ENCODE data around the gene TBXAS1. TPM values are rescaled to one million over a fixed set of nuclear protein-coding genes. Genes with fewer than 3 reads are reported as not detected.

The TBXAS1 gene
- polyA plus RNA-seq, 3 donors: 25.6 to 26.7 (median 26.5) TPM

DNA sequence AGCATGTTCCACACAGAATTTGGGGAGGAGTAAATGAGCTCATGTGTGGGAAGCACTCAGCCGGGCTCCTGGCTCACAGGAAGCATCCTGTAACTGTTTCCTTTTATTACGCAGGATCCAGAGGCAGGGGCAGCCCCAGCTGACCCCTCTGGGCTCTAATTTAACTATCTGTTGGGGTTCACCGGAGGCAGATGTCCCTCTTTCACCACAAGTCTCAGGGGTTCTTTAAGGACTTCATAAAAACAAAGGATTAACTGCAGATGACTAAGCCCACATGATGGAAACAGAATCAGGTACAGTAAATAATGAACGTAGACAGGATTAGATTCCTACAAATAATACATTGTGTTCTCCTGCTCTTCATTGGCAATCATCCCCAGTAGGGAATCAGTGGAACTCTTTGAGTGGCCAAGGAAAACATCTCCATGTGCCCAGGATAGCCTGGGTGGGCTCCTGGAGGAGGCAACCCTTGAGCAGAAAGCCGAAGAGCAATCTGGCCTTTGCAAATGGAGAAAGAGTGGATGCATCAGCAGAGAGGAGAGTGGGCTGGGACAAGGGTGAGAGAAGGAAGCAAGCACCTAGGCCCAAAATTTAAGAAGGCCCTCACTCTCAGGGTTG is 24.6 kb downstream of the TBXAS1 start:
- no peak for DNase-seq (ENCODE audit: low read depth in 3 of 3, low spot score in 2 of 3)

DNA sequence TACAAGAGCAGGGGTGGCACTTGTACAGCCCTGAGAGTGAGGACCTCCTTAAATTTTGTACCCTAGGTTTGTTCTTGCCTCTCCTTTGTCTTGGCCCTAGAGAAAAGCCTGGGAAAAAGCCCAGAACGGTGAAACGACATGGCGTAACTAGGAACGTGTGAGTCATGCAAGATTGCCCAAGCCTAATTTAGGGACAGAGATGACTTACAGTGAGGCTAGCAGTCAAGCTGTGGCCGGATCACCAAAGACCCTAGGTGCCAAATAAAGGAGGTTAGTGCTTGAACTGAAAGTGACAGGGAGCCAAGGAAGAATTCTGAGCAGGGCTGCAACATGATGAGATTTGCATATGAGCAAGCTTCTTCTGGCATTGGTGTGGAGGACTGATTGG is 25.1 kb downstream of the TBXAS1 start:
- no peak for DNase-seq (ENCODE audit: low read depth in 3 of 3, low spot score in 2 of 3)

DNA sequence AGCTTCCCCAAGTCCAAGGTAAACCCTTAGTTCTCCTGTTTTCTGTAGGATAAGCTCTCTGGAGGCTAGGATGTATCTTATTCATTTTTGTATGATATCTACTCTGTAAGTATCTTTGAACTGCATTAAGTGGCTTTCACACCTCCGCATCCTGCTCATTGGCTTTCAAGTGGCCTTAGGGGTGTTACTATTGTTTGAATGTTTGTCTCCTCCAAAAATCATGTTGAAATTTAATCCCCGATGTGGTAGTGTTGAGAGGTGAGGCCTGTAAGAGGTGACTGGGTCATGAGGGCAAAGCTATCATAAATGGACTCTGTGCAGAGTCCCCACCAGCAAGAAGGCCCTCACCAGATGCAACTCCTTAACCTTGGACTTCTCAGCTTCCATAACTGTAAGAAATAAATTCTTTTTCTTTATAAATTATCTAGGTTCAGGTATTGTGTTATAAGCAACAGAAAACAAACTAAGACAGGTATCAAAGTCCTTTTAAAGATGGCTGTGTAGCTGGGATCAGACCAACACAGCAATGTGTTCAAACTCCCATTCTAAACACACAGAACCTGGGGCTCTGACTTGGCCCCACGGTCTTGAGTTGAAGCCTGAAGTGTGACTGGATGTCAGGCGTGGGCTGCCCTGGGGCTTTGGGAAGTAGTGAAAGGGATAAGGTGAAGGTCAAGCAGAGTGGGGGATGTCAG is 25.9 kb downstream of the TBXAS1 start:
- DNase-seq (ENCODE audit: low read depth in 3 of 3, low spot score in 2 of 3): no peak

DNA sequence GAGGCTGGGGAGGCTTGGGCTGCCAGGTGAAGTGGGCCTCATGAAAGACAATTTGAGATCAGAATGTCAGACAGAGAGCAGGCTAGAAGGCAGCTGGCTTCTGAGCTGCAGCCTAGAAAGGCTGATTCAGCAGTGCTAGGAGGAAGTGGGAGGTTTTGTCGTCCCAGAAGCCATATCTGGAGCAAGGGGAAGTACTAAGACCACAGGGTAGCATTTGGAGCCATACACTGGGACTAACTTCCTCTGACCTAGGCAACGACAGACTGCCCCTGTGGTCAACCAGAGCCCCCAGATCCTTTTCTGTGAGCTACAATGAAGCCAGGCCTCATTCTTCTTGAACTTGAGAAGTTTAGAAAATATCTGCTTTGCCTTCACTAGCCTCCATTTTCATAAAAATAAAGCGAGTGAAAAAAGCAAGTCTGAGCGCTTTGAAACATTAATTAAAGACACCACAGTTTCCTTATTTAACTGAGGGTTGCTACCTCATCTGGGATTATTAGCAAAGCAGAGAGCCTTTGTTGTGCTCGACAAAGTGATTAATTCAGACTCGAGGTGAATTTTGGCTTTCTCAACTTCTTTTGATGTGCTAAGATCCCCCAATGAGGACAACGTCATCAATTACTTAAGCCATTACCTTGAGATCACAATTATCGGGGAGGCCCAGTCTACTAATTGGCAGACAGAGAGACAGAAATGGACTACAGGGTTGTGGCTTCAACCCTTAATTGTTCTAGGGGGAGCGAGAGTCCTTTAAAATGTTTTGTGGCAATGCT is 26.6 kb downstream of the TBXAS1 start:
- no peak for DNase-seq (ENCODE audit: low read depth in 3 of 3, low spot score in 2 of 3)

DNA sequence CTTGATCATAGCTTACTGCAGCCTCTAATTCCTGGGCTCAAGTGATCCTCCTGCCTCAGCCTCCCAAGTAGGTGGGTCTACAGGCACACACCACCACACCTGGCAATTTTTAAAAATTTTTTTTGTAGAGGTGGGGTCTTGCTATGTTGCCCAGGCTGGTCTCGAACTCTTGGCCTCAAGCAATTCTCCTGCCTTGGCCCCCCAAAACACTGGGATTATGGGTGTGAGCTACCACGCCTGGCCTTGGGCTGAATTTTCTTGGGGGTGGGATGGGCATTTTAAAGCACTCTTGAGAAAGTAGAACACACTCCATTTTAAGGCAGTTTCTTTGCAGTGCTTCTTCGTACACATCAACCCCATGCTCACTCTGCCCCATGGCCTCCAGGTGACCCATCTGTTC is 28.7 kb downstream of the TBXAS1 start:
- no peak for DNase-seq (ENCODE audit: low read depth in 3 of 3, low spot score in 2 of 3)

DNA sequence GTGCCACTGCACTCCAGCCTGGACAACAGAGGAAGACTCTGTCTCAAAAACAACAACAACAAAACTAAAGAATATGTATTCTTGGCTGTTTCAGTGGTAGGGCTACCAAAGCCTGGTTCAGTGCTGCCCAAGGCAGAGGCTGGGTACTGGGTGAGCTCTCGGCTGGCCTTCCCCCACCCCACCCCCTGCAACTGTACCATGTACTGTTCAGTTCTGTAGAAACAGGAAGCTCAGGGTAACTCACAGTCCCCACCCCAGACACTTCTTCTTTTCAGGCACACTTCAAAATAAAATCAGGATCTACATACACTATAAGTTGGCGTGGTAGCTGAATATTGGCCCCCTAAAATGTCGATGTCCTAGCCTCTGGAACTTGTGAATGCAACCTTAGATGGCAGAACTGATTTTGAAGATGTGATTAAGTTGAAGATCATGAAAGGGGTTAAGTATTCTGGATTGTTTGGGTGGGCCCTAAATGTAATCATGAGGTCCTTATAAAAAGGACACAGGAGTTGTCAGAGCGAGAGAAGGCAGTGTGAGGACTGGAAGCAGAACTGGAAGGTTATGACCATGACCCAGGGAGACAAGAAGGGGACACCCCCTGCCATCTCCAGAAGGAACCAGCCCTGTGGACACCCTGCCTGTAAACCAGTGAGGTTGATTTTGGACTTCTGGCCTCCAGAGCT is 31.2 kb downstream of the TBXAS1 start:
- no peak for DNase-seq (ENCODE audit: low read depth in 3 of 3, low spot score in 2 of 3)

DNA sequence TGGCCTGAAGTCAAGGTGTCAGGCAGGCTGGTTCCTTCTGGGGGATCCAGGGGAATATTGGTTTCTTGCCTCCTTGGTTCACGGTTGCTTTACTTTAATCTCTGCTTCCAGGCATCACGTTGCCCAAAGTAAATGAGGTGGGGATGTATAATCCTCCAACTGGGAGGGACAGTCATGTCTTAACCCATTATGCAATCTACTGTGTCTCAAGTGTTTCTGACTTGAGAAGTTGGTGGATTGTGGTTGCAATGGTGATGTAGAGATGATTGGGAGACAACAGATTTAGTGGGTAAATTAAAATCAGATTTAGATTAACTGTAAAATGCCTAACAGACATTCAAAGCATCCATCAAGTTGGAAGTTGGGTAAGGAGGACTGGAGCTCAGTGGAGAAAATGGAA is 32.7 kb downstream of the TBXAS1 start:
- no peak for DNase-seq (ENCODE audit: low read depth in 3 of 3, low spot score in 2 of 3)

DNA sequence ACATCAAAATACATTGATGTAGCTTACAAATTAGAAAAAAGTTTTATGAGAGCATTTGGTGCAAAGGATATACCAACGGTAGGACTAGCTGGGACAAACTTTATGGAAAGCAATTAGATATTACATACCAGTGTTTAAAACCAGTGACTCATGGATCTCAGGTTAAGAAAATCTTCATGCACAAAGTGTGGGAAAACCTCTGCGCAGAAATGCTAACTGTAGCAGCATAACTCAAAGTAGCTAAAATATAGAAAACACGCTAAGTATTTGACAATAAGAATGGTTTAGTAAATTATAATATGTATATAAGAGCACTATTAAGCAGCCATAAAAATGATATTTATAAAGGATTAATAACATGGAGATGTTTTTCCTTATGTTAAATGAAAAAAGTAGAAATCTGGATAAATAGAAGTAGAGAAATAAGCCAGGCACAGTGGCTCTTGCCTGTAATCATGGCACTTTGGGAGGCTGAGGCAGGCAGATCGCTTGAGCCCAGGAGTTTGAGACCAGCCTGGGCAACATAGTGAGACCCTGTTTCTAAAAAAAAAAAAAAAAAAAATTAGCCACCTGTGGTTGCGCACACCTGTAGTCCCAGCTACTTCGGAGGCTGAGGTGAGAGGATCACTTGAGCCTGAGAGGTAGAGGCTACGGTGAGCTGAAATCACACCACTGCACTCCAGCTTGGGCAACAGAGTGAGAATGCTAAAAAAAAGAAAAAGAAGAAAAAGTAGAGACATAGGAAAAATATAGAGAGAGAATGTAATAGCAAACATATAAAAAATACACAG is 37.2 kb downstream of the TBXAS1 start:
- DNase-seq (ENCODE audit: low read depth in 3 of 3, low spot score in 2 of 3): no peak

DNA sequence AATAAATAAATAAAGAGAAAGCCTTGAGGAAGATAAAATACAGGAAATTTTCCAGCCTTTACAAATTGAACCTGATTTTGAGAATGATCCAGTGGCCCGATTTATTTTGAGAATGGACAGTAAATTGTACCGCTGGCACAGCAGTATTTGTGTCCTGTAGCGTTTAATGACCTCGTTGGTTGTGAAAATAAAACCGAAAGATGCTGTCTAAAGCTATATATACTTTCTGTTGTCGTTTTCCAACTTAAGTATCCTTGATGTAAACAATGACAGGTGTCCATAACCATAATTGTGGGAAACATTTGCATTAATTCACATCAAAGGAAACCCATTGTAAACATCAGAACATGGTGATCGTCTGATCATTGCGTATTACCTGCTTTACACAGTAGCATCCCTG is 38.8 kb downstream of the TBXAS1 start:
- DNase-seq (ENCODE audit: low read depth in 3 of 3, low spot score in 2 of 3): no peak

DNA sequence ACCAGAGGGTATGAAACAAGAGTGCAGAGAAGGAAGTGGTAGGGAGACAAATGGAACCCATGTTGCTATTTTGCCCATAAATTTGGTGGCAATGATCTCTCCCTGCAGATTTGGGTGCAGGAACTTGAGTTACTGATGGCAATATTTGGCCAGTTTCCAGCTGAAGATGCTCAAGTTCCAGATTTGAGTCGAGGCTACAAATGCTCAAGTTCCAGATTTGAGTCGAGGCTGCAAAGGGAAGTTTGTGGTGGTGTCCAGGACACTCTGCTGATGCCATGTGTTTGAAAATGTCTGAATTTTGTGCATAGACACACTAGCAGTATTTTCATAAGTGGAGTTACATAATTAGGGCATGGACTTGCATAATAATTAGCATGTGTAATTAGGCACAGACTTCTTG is 40.8 kb downstream of the TBXAS1 start:
- no peak for DNase-seq (ENCODE audit: low read depth in 3 of 3, low spot score in 2 of 3)

DNA sequence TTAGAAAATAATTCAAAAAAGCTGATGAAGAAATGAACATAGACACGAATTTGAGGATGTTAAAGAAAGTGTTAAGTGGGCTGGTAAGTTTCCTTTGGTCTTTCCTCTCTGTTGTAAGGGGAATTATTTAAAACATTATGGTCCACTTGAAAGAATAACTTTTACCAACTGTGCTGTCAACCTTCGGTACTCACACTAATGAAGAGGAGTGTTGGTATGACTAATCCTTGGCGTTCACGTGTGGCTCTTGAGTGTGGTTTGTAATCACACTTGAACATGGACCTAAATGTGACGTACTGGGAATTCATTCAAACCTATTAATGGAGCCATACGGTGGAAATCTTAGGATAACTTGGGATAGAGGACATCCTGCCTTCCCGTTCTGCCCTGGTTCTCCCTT is 41.3 kb downstream of the TBXAS1 start:
- DNase-seq (ENCODE audit: low read depth in 3 of 3, low spot score in 2 of 3): no peak

DNA sequence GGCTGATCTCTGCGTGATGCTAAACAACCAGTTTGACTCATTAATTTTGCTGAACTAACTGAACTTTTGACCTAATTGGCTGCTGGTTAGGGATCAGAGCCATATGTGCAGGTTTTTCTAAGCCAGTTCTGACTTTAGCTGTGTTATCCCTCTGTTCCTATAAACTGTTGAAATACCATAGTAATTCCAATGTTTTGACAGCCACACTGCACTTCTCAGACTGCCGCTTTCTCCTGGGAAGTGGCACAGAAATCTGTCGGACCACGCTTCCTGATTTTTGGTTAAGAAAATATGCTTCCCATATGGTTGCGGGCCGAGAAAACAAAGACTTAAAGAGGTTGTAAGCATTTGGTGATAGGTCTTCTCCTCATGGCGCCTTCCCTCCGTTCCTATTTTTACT is 42.3 kb downstream of the TBXAS1 start:
- no peak for DNase-seq (ENCODE audit: low read depth in 3 of 3, low spot score in 2 of 3)

DNA sequence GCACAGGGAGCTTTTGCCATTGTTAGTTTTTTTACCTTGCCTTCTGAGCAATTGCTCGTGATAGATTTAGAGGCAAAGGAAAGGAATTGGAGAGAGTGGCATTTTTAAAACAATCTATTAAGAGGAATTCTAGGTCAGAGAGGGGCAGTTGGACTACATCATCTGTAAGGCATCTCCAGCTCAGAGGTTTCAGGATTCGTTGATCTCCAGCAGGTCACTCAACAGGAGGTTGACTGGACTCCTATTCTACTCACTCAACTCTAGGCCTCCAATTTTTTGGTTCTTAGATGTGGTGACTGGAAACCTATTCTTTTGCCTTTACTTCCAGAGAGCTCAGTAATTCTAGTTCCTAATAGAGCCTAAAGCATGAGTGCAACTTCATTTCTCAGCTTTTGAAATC is 42.8 kb downstream of the TBXAS1 start:
- DNase-seq (ENCODE audit: low read depth in 3 of 3, low spot score in 2 of 3): no peak

DNA sequence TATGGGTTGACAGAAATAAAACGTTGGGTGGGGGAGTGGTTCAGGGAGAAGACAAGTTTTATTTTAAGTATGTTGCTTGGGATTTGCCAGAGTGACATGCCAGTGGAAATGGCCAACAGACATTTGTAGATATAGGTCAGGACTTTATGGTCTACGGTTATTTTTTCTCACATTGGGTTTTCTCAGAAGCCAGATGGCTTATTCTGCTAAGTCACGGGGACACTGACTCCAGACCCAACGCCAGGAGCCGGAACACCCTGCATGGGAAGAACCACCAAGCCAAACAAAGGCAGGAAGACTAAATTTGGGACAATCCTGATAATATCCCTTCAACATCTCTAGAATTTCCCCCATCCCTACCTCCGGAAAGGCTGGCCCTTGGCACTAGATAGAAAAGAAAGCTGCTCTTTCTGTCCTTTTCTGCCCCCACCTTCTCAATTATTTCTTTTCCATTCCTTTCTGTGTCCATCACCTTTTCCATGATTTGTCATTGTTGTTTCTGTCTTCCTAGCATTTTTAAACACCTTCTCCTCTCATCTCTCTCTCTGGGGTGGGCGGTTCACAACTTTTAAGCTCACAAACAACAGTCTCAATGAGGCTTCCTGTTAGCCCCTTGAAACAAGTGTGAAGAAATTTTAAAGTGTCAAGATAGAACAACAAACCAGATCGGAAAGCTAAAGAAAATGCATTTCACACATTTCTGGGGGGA is 44.7 kb downstream of the TBXAS1 start:
- no peak for DNase-seq (ENCODE audit: low read depth in 3 of 3, low spot score in 2 of 3)

DNA sequence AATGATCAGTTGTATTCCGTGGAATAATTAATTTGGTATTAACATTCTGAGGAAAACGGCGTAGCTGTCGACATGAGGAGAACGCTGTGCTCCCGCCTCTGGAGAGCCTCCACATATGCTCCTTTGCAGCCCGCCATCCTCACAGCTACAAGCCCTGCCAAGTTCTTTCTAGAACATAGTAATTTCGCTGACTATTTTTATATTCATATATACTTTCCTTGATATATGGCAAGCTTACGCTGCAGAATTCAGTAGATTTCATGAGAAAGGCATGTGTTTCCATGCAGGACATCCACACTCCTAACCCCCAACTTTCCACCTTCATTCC is 45.2 kb downstream of the TBXAS1 start:
- DNase-seq (ENCODE audit: low read depth in 3 of 3, low spot score in 2 of 3): no peak

DNA sequence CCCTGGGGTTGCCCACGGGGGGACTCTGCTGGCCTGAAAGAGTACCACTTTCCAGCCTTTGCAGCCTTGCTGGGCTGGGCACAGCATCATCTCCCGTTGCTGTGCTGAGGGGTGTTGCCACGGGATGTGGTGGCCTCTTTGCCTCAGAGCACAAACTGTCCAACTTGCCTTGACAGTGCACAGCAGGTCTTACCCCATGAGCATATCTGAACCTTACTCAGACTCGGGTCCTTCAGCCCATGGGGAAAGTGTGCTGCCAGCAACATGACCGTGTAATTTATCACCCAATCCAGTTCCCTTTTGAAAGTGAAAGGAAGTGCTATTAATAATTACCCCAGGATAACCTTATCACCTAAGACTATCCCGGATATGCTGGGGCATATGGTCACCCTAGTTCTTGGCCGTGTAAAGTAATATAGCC is 46.8 kb downstream of the TBXAS1 start:
- DNase-seq (ENCODE audit: low read depth in 3 of 3, low spot score in 2 of 3): no peak

DNA sequence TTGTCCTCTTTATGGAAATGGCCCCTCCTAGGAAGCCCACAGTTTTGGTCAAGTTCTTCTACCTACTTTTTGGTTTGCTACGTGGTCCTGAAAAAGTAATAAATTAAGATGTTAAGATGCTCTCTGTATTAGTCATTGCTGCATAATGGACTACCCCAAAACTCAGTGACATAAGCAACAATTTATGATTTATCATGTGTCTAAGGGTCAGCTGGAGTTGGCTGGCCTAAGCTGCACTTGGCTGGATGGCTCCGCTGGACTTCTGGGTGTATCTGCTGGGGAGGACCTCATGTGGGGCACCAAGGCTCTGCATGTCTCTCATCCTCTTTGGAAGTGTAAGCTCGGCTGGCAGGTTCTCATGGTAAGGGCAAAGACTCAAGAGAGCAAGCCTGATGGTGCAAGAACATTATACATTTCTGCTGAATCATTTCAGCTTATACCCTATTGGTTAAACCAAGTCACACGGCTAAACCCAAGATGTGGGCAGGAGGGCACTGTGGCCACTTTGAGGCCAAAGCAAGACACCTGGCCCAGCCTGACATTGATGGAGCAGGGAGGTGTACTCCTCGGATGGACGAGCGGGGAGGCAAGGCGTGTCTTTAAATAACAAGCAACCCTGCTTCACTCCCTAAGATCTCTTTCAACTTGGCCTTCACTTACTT is 47.7 kb downstream of the TBXAS1 start:
- no peak for DNase-seq (ENCODE audit: low read depth in 3 of 3, low spot score in 2 of 3)

DNA sequence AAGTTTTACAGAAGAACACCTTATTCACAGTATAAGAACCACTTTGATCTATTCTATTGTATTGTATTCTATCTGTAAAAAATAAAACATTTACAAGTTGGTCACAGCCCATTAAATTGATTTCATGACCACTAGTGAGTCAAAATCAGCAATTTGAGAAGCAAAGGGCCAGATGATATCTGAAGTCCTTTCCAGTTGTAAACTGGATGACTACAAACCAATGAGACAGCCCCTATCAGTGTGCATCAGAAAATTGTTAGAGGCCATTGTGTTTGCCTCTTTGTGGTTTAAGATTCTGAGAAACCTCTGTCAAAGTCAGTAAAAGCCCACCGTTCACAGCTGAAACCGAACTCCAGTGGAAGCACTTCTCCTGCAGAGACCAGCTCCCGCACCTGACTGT is 54.8 kb downstream of the TBXAS1 start:
- no peak for DNase-seq (ENCODE audit: low read depth in 3 of 3, low spot score in 2 of 3)

DNA sequence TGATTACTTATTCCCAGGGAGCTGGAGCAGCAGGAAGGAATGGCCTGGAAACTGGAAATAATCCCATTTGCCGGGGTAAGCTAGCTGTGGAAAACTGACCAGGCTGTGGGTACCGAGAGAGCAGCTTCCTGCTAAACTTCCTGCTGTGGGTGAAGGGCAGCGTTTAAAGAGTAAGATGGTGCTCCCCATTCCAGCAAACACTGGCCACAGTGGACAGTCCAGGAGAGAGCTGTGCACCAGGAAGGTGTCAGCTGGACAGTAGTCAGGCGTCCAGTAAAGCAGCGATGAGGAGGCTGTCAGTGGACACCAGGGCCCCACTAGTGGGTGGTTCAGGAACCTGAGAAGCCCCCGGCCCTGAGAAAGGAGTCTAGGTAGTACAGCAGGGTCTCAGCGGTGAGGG is 55.4 kb downstream of the TBXAS1 start:
- no peak for DNase-seq (ENCODE audit: low read depth in 3 of 3, low spot score in 2 of 3)

DNA sequence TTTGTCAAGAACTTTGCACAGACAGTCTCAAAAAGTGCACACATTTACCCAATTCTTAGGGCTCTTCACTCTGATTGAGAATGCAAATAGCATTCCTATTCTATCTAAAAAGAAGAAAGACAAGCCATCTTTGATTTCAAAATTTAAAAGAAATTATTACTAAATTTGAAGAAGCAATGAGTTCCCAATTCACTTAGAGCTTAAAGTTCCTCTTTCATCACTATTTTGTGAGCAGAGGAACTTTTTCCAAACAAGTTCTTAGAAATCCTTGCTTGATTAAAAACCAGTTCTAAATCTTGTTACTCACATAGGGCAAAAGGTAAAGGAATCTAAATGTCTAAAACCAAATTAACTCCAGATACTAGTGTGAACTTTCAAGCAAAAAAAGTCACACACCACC is 56.4 kb downstream of the TBXAS1 start:
- no peak for DNase-seq (ENCODE audit: low read depth in 3 of 3, low spot score in 2 of 3)

Data from right renal cortex interstitium (tissue), 3 donors.